Activated T-cell treated with anti-CD3 and anti-CD28 coated beads for 4 hours (primary cell): ENCODE data around the gene KIAA1614.

ENCODE experiments used
- DNase-seq: peaks from one replicate; pipeline ENCODE4 v3.0.0-alpha.2; 2020

Gene KIAA1614

GRCh38 chr1:180907313-180908055 lies 5.2 kb upstream of the KIAA1614 start:
- no peak for DNase-seq

GRCh38 chr1:180908074-180908765 lies 4.5 kb upstream of the KIAA1614 start:
- no peak for DNase-seq

- DNase-seq, result no peak
Observed at GRCh38 chr1:180909005-180909414, 3.7 kb upstream of the KIAA1614 start.

DNA sequence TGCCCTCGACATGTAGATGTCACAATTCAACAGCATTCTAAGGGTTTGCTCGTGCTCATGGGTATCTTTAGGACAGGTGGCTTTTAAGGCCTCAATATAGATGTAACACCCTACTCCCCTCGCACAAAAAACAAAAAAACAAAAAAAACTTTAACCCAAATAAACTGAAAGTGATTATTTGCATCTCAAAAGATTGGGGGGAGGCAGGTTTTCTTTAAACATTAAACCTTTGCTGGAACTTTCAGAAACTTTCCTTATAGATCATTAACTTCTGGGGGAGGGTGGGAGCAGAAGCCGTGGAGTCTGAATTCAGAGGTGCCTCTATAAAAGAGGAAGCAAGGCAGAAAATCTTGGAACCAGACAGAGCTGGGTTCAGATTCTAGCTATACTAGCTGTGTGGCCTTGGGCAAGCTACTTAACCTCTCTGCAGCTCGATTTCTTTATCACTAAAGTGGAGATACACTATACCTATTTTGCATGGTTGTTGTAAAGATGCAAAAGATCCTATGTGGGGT lies 3.2 kb upstream of the KIAA1614 start:
- no peak for DNase-seq

DNA sequence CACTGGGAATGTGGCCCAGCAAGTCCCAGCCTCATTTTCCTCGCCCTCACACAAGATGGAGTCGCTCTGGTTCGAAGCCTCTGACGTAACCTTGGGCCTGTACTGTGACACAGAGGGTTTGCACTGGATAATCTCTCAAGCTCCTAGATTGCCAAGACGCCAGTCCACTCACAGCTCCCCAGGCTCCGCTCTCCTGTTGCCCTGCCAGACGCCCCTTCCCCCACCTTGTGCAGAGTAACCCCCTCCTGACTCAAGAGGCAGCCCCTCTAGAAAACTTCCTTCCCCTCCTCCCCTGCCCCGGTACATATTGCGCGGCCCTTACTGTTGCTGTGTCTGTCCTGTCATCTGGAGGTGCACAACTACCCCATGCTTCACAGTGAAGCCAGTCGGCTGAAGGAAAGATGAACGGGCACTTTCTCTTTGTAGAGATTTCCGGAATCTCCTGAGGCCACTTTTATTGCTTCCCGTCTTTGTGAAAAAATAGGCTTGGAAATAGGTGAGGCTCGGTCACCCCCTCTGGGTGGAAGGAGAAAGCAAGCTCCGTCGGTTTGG lies 981 bp upstream of the KIAA1614 start:
- no peak for DNase-seq

GRCh38 chr1:180912211-180912800 lies 391 bp upstream of the KIAA1614 start:
- DNase-seq, result no peak

DNA sequence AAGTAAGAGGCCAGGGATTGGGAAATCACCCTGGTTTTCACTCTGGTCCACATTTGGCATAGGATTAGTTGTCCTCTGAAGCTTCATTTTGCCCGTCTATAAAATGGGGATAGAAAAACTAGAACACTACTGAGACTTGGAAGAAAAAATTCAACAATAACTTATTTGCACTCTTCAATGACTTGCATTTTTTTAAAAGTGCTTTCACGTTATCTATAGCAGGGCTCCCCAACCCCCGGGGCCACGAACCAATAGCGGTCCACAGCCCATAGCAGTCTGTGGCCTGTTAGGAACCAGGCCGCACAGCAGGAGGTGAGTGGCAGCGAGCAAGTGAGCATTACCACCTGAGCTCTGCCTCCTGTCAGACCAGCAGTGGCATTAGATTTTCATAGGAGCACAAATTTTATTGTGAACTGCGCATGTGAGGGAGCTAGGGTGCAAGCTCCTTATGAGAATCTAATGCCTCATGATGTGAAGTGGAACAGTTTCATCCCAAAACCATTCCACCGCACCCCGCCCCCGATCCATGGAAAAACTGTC lies 2.8 kb downstream of the KIAA1614 start:
- no peak for DNase-seq

- DNase-seq, result no peak
Observed at GRCh38 chr1:180916012-180916770, 3.5 kb downstream of the KIAA1614 start.

DNA sequence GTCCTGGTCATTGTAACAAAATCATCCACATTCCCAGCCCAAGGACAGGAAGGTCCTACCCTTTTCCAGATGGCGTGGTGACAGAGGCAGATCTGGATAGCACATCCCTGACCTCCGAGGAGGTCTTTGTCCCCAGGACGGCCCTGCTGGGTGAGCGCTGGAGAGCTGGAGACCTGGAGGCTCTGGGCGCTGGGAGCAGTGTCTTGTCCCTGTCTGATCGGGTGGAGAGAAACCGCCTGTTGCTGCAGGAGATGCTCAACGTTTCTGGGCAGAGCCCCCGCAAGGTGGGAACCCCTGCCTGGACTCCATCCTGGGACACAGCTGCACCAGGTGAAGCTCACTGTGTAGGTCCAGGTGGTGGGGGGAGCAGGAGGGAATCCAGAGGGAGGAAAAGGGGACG lies 4.1 kb downstream of the KIAA1614 start:
- DNase-seq, result no peak

DNA sequence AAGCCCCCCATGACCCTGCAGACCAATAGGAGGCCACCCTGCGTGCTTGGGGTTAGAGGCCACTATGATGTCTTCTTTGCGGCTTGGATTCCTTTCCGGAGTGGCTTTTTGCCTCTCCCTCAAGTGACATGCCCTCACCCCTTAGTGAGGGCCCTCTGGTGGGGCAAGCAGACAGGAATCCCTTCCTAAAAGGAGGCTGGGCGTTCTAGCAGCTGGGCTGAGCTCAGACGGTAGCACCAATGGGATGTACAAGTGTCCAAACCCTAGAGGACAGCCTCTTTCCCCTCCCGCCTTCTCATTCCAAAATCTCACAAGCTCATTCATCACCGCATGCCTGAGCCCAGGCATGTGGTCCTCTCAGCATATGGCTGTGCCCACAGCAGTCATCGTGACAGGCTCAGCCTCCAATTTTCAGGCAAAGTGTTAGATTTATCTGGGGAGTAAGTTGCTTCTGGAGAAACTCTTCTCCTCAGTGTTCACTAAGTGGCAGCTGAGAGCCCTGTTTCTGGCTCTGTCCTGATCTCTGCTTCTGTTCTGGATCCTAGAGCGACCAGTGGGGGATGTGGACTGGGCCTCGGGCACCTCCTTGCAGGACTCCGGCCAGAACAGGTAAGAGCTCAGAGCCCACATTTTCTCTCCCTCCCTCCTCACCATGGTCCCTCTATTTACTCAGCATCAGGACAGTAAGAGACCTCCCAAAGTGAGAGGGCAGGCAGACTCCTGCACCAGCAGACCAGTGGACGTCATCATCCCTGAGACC lies 4.8 kb downstream of the KIAA1614 start:
- no peak for DNase-seq

GRCh38 chr1:180918519-180918918 lies 5.8 kb downstream of the KIAA1614 start:
- DNase-seq, result no peak

DNA sequence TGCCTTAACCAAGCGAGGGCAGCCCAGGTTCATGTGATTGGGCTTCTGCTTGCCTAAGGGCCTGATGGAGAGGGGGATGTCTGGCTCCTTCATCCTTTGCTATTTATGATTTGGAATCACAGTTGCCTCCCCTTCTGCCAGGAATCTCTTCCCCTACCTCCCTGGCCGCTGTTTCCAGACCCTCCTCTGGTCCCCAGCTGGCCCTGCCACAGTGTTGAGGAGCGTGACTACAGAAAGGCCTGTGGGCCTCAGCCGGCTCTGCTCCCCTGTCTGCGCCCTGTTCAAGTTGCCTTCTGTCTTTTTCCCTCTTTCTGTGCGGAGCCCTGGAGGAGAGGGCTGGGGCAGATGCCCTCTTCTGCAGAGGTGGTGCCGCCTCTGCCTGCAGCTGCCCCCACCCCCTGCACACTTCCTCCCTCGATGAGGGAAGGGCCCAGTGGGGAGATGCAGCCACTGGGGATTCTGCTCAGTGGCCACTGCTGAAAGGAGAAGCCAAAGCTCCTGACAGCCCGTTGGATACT lies 6.5 kb downstream of the KIAA1614 start:
- no peak for DNase-seq

- DNase-seq, result no peak
Observed at GRCh38 chr1:180920193-180920592, 7.5 kb downstream of the KIAA1614 start.

- no peak for DNase-seq
Observed at GRCh38 chr1:180920702-180921101, 8.0 kb downstream of the KIAA1614 start.

DNA sequence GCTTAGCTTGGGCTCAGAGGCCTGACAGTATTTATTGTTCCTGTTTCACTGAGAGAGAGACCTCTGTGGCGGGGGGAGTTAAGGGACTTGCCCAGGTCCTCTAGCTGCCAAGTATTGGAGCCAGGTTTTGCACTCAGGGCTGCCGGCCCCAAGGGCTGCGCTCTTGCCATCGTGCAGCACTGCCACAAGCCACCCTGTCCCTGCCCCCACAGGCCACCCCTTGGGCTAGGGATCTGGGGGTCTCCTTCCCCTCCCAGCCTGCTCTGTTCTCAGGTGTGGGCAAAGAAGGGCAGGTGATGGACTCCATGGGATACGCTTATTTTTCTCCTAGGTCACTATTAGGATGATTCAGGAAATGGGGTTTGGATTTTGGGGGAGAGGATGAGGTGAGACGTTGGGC lies 8.7 kb downstream of the KIAA1614 start:
- no peak for DNase-seq

DNA sequence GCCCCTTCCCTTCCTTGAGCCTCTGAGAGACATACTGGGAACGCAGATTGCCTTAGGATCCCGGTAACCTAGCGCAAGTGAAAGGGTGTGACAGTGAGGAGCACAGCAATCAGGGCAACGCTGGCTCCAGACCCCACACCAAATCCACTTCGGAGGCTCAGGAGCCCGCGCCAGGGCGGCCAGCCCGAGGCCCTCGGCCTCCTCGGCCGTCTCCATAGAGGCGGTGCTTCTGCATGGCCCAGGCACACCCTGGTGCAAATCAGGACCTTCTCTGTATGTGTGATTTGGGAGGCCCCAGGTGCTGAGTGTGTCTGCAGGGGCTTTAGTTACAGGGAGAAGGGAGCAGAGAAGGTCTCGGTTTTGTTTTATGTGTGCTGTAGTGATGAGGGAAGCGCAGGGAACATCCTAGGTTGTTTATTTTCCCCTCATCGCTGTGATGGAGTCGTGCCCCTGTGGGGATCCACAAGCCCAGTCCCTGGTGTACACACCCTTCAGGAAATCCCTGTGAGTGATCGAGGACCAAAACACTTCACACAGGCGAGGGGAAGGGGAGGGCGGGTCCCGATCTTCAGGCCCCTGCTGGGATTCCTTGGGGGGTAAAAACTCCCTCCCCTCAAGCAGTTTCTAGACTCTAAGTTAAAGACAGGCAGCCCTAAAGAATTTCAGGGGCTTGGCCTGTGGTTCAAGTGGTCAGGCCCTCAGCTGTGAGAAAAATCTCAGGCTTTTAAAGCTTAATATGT lies 9.4 kb downstream of the KIAA1614 start:
- DNase-seq, result no peak

DNA sequence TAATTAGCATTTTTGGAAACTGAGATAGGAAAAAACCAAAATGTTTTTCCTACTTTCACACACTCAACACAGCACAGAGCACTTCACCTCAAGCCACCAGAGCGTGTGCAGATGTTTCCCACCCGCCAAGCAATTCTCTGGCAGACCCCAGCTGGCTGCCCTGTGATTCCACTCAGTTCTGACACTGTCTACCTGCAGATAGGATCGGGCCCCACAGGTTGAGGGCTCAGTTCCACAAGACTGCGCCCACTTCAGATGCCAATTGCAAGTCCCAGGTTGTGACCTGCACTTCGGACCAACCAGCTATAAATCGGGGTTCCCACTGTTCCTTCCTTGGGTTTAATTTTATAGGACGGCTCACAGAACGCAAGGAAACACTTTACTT lies 9.9 kb downstream of the KIAA1614 start:
- DNase-seq, result no peak

GRCh38 chr1:180923021-180923841 lies 10.5 kb downstream of the KIAA1614 start:
- DNase-seq, result no peak

DNA sequence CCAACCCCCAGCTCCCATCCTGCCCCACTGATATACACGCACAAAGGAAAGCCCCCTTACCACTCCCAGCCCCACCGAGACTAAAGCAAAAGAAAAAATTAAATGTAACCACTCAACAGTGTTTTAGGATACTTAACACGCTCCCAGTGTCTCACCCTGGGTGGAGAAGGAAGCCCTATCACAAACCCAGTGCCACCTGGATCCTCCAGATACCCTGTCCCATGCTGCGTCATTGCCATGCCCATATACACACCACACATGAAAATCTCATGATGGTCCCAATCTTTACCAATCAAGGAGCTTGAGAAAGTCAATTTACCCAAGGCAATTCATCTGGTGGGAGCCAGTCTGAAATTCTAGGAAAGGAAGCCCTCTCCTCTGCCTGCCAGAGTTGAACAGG lies 11.2 kb downstream of the KIAA1614 start:
- no peak for DNase-seq

DNA sequence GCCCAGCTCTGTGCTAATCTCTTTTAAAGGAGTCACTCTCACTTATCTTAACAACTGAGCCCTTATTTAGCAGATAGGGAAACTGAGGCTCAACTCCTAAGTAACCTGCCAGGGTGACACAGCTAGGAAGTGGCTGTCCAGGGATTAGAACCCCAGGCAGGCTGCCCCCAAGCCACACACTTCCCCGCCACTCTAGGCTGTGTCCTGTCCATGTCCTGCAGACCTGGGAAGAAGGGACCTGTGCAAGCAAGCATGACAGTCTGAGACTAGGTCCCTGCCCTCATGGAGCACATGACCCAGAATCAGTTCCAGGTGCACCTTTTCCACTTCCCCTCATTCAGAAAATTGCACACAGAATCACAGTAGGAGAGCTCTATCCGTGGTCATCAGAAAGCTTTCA lies 12.2 kb downstream of the KIAA1614 start:
- DNase-seq, result no peak
